ENCODE results near the gene CFAP57. TPM values are rescaled to one million over a fixed set of nuclear protein-coding genes. Genes with fewer than 3 reads are reported as not detected.

Gene CFAP57
- total RNA-seq, 4 donors from 2014 or later = not detected

DNA sequence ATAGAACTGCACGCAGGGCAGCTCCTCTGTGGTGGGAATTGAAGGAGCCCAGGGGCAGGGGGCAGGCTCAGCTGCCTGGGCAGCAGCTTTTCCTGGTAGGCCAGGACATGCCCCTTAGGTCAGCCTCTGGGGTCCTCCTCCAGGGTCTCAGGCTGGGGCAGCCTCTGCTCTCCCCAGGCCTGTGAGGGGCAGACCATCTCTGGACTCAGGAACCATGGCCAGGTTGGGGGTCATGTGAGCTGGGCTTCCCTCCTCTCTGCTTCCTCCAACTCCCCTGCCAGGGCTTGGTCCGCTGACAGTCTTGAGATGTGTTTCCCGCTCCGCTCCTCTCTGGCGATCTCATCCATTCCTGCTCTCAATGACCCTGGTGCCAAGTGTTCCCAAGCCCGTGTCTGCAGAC, 107.5 kb downstream of the CFAP57 start:
- Histone ChIP-seq H3K4me1 (peaks cover 0 to 11% (median 0%) of the 10 kb centered on the region in 4 donors), H3K36me3 (peaks cover 0 to 15% (median 0%) of the 10 kb centered on the region in 3 donors), H3K9me3 (no peaks in the 10 kb centered on the region), H3K27me3 (no peaks in the 10 kb centered on the region), H3K27ac (no peak overlapping the region), H3K4me3 (no peak overlapping the region)
- DNase-seq = peak in 1 of 3 donors; percentile 22
- TF ChIP-seq, protein P1, sequence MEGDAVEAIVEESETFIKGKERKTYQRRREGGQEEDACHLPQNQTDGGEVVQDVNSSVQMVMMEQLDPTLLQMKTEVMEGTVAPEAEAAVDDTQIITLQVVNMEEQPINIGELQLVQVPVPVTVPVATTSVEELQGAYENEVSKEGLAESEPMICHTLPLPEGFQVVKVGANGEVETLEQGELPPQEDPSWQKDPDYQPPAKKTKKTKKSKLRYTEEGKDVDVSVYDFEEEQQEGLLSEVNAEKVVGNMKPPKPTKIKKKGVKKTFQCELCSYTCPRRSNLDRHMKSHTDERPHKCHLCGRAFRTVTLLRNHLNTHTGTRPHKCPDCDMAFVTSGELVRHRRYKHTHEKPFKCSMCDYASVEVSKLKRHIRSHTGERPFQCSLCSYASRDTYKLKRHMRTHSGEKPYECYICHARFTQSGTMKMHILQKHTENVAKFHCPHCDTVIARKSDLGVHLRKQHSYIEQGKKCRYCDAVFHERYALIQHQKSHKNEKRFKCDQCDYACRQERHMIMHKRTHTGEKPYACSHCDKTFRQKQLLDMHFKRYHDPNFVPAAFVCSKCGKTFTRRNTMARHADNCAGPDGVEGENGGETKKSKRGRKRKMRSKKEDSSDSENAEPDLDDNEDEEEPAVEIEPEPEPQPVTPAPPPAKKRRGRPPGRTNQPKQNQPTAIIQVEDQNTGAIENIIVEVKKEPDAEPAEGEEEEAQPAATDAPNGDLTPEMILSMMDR (IDR thresholded peaks at IDR 0.05) = no peak
- no peak for TF ChIP-seq POLR2A (IDR thresholded peaks at IDR 0.05)

DNA sequence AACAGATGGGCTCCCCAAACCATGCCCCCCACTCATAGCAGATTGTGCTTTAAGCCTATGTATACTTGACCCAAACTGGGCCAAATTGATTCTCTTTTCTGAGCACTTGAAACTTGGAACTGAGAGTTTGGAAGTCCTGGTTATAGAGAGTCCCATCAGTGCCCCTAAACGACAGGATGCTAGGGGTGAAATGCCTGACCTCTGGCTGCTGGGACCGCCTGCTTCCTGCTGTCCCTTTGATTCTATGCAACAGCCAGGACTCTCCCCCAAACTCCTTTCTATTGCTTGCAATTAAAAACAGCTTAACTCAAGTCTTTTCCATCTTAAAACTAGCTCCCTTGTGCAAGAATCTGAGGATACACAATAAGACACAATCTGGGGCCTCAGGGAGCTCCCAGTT, 108.6 kb downstream of the CFAP57 start:
- Histone ChIP-seq H3K27me3 (no peaks in the 10 kb centered on the region), H3K27ac (no peak overlapping the region), H3K4me1 (peaks cover 0 to 8% (median 0%) of the 10 kb centered on the region in 4 donors), H3K36me3 (peaks cover 0 to 15% (median 0%) of the 10 kb centered on the region in 3 donors), H3K4me3 (no peak overlapping the region), H3K9me3 (no peaks in the 10 kb centered on the region)
- no peak for TF ChIP-seq POLR2A (IDR thresholded peaks at IDR 0.05)
- TF ChIP-seq, protein P1 (IDR thresholded peaks at IDR 0.05) = no peak
- DNase-seq = peak in 1 of 3 donors; percentile 3

DNA sequence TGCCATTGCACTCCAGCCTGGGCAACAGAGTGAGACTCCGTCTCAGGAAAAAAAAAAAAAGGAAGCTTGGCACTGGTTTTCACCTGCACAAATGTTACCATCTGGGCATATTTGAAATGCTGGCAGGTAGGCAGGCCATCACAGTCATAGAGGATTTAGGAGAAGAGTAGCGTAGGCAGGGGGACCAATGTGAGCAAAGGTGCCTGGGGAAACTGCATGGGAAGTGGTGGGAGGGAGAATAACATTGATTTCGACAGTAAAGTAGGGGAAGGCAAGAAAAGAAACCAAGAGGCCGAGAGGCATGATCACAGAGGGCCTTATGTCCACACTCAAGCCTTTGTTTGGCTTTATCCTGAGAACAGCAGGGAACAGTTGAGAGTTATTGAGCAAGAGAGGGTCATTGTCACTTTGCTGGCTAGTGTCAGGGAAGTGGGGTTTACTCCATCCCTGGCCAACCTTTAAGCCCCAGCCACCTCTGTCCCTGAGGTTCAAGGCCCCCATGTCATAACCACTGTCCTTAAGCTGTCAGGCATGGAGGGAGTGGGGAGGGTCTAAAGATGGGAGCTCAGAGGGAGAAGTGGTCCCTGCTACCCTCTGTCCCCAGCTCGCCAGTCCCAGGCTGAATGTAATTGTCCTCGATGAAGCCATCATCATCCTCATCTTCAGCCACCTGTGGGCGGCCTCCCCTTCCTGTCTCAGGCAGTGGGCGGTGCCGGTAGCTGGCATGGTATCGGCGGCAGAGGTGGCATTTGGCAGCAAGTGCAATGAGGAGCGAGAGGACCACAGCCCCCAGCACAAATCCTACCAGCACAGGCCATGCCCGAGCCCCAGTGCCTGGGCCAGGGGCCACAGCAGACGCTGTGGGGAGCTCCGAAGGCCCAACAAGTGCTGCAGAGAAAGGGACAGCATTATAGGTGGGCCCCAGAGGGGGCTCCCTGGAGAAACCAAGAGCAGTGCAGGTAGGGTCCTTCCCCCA, 110.4 kb downstream of the CFAP57 start:
- H3K4me1 ChIP-seq = peaks cover 0 to 8% (median 0%) of the 10 kb centered on the region in 4 donors
- H3K27me3 ChIP-seq = no peaks in the 10 kb centered on the region
- H3K9me3 ChIP-seq = no peaks in the 10 kb centered on the region
- DNase-seq = peak in 2 of 3 donors; percentile 27 to 40
- TF ChIP-seq POLR2A (IDR thresholded peaks at IDR 0.05) = no peak
- TF ChIP-seq, protein P1 (IDR thresholded peaks at IDR 0.05) = no peak
- no peak overlapping the region for H3K4me3 ChIP-seq
- H3K36me3 ChIP-seq = peaks cover 0 to 15% (median 0%) of the 10 kb centered on the region in 3 donors
- no peak overlapping the region for H3K27ac ChIP-seq

DNA sequence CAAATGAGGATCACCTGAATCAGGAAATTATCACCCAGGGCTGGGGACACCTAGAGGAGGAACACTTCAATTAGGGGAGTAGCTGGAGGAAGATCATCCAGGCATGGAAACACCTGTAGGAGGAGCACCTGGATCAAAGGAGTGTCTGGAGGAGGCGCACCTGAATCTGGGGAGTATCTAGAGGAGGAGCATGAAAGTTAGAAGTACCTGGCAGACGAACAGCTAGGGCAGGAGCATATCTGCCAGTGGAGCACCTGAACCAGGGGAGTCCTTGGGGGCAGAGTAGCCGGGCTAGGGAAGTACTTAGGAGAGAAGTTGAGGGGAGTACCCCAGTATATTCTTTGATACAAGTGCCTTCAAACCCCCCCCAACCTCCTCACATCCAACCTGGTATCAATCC, 111.9 kb downstream of the CFAP57 start:
- peak overlapping the region in 2 of 4 donors; percentile 63 to 93 for H3K27ac ChIP-seq
- TF ChIP-seq, protein P1 (IDR thresholded peaks at IDR 0.05) = peak in 2 of 6 experiments; percentile 11 to 37
- TF ChIP-seq POLR2A (IDR thresholded peaks at IDR 0.05) = no peak
- no peaks in the 10 kb centered on the region for H3K9me3 ChIP-seq
- H3K27me3 ChIP-seq = no peaks in the 10 kb centered on the region
- DNase-seq = peak in 1 of 3 donors; percentile 29
- H3K4me3 ChIP-seq = peak overlapping the region in 2 of 4 donors; percentile 53 to 68
- peaks cover 0 to 15% (median 0%) of the 10 kb centered on the region in 3 donors for H3K36me3 ChIP-seq
- peaks cover 0 to 8% (median 0%) of the 10 kb centered on the region in 4 donors for H3K4me1 ChIP-seq

DNA sequence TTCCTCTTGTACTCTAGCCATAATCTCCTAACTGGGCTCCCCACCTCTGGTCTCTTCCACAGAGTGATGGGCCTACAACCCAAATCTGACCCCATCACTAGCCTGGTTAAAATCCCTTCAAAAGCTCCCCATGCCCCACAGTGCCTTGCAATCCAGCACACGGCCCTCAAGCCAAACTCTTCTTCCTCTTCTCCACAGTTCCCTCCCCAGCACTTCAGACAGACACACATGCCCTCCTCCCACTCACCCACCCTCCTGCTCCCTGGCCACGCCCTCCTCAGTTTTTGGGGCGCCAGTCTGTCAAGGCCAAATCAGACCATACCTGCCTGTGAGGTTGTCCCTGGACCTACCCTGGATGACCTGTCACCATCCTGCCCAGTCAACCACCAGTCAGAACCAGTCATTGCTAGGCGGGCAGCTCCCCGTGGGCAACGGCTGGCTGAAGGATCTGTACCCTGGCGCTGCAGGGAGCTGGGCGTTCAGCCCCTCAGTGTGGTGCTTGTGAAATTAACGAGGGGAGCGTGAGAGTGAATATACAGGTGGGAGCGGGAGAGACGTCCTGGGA, 112.5 kb downstream of the CFAP57 start:
- H3K4me3 ChIP-seq = peak overlapping the region in 3 of 4 donors; percentile 28 to 68 (median 53)
- no peaks in the 10 kb centered on the region for H3K9me3 ChIP-seq
- peaks cover 0 to 11% (median 0%) of the 10 kb centered on the region in 3 donors for H3K36me3 ChIP-seq
- peaks cover 0 to 13% (median 0%) of the 10 kb centered on the region in 4 donors for H3K4me1 ChIP-seq
- TF ChIP-seq POLR2A (IDR thresholded peaks at IDR 0.05) = no peak
- TF ChIP-seq, protein P1 (IDR thresholded peaks at IDR 0.05) = no peak
- DNase-seq = peak in 1 of 3 donors; percentile 57
- peak overlapping the region in 3 of 4 donors; percentile 63 to 93 (median 83) for H3K27ac ChIP-seq
- no peaks in the 10 kb centered on the region for H3K27me3 ChIP-seq

All from Peyer's patch (tissue), 4 donors.